B cell (primary cell): ENCODE data around the gene ARPC3.

Experiments used
- EZH2 ChIP-seq: IDR thresholded peaks from 2 replicates; pipeline ENCODE4 v1.6.1; 2012; ENCODE audit warnings: borderline replicate concordance, low read depth, mild to moderate bottlenecking, moderate library complexity, low read length; ENCODE audit not compliant: insufficient read depth, poor library complexity, severe bottlenecking
- TF ChIP-seq, protein P1 (sequence below): fragments of 200-600 bp; IDR thresholded peaks from one replicate; pipeline ENCODE4 v1.8.0; 2022; ENCODE audit warnings: antibody characterized with exemption, mild to moderate bottlenecking

GRCh38 chr12:110468214-110469048 is 18.3 kb upstream of the ARPC3 start, which contains the start of the genes FAM216A and GPN3:
- TF ChIP-seq, protein P1, sequence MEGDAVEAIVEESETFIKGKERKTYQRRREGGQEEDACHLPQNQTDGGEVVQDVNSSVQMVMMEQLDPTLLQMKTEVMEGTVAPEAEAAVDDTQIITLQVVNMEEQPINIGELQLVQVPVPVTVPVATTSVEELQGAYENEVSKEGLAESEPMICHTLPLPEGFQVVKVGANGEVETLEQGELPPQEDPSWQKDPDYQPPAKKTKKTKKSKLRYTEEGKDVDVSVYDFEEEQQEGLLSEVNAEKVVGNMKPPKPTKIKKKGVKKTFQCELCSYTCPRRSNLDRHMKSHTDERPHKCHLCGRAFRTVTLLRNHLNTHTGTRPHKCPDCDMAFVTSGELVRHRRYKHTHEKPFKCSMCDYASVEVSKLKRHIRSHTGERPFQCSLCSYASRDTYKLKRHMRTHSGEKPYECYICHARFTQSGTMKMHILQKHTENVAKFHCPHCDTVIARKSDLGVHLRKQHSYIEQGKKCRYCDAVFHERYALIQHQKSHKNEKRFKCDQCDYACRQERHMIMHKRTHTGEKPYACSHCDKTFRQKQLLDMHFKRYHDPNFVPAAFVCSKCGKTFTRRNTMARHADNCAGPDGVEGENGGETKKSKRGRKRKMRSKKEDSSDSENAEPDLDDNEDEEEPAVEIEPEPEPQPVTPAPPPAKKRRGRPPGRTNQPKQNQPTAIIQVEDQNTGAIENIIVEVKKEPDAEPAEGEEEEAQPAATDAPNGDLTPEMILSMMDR = no peak
- no peak for TF ChIP-seq EZH2
